KMS-11 (cell line): ENCODE data around the gene MEIOSIN.

Experiments used
- H2AFZ ChIP-seq: fragments of 200-600 bp; sonication (generic); 2 replicates; pipeline ENCODE4 v1.6.1; 2016; ENCODE audit warnings: antibody characterized with exemption, mixed run types, low read depth
- H3K27ac ChIP-seq: fragments of 200-600 bp; sonication (generic); 2 replicates; pipeline ENCODE4 v1.6.1; 2016; ENCODE audit warnings: mild to moderate bottlenecking, mixed run types
- H3K27me3 ChIP-seq: fragments of 200-600 bp; sonication (generic); 2 replicates; pipeline ENCODE4 v1.6.1; 2017; ENCODE audit warnings: mild to moderate bottlenecking, low read depth, mixed run types, moderate library complexity; ENCODE audit not compliant: insufficient read depth
- H3K36me3 ChIP-seq: fragments of 200-600 bp; sonication (generic); 2 replicates; pipeline ENCODE4 v1.6.1; 2017; ENCODE audit warnings: mild to moderate bottlenecking, mixed run types; ENCODE audit not compliant: insufficient read depth
- H3K4me1 ChIP-seq: fragments of 200-600 bp; sonication (generic); 2 replicates; pipeline ENCODE4 v1.6.1; 2016; ENCODE audit warnings: mild to moderate bottlenecking, low read depth, mixed run types; ENCODE audit not compliant: poor library complexity, severe bottlenecking
- H3K4me2 ChIP-seq: fragments of 200-600 bp; sonication (generic); 2 replicates; pipeline ENCODE4 v1.7.0; 2016; ENCODE audit warnings: mild to moderate bottlenecking, mixed run types
- H3K4me3 ChIP-seq: fragments of 200-600 bp; sonication (generic); IDR thresholded peaks from 2 replicates; pipeline ENCODE4 v1.6.1; 2017; ENCODE audit warnings: low read depth, low read length, mixed read lengths; ENCODE audit not compliant: insufficient read depth
- H3K79me2 ChIP-seq: fragments of 200-600 bp; sonication (generic); 2 replicates; pipeline ENCODE4 v1.6.1; 2016; ENCODE audit warnings: low read depth, mixed run types; ENCODE audit not compliant: insufficient read depth
- H3K9ac ChIP-seq: fragments of 200-600 bp; sonication (generic); 2 replicates; pipeline ENCODE4 v1.6.1; 2016; ENCODE audit warnings: mild to moderate bottlenecking, mixed run types
- H4K20me1 ChIP-seq: fragments of 200-600 bp; sonication (generic); 2 replicates; pipeline ENCODE4 v1.6.1; 2016; ENCODE audit warnings: mild to moderate bottlenecking, mixed run types; ENCODE audit not compliant: insufficient read depth
- TF ChIP-seq, protein P1 (sequence below): fragments of 200-600 bp; sonication (generic); conservative IDR thresholded peaks from 2 replicates; pipeline ENCODE4 v1.6.1; 2017; ENCODE audit warnings: low read depth, mild to moderate bottlenecking, antibody characterized with exemption, low read length, moderate library complexity, mixed read lengths

The MEIOSIN gene

DNA sequence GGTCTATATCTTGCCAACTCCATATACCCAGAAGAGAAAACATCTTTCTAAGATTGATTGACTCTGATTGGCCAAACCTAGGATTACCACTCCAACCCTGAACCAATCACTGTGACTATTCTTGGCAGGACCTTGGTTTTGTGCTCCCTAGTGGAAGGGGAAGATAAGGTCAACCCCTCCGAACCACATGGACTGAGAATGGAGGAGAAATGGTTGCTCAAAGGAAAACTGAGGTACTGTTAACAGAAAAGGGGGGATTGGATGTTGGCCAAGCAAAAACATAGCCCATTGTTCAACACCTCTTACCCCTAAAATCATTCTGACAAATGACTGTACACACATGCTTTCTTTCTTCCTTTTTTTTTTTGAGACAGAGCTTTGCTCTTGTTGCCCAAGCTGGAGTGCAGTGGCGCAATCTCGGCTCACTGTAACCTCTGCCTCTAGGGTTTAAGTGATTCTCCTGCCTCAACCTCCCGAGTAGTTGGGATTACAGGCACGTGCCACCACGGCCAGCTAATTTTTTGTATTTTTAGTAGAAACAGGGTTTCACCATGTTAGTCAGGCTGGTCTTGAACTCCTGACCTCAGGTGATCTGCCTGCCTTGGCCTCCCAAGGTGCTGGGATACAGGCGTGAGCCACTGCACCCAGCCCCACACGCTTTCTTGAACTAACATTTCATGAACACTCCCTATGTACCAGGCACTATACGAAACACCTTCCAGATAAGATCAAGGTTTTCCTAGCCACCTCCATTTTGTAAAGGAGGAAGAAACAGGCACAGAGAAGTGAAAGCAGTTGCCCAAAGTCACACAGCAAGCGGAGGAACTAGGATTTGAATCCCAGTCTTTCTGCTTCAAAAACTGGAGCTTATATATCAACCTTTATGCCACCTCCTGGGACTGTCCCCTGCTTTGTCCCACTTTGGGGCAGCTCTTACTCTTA is 6.5 kb downstream of the MEIOSIN start:
- Histone ChIP-seq H3K4me1 (no peaks in the 10 kb centered on the region), H3K79me2 (no peaks in the 10 kb centered on the region), H4K20me1 (no peaks in the 10 kb centered on the region), H3K4me2 (no peak overlapping the region), H3K4me3 (no peak overlapping the region), H3K27ac (no peak overlapping the region), H3K27me3 (peaks cover 10% of the 10 kb centered on the region; the same call in 1 of the 2 replicates), H3K9ac (no peak overlapping the region), H2AFZ (no peak overlapping the region), H3K36me3 (no peaks in the 10 kb centered on the region)
- TF ChIP-seq, protein P1, sequence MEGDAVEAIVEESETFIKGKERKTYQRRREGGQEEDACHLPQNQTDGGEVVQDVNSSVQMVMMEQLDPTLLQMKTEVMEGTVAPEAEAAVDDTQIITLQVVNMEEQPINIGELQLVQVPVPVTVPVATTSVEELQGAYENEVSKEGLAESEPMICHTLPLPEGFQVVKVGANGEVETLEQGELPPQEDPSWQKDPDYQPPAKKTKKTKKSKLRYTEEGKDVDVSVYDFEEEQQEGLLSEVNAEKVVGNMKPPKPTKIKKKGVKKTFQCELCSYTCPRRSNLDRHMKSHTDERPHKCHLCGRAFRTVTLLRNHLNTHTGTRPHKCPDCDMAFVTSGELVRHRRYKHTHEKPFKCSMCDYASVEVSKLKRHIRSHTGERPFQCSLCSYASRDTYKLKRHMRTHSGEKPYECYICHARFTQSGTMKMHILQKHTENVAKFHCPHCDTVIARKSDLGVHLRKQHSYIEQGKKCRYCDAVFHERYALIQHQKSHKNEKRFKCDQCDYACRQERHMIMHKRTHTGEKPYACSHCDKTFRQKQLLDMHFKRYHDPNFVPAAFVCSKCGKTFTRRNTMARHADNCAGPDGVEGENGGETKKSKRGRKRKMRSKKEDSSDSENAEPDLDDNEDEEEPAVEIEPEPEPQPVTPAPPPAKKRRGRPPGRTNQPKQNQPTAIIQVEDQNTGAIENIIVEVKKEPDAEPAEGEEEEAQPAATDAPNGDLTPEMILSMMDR: no peak

DNA sequence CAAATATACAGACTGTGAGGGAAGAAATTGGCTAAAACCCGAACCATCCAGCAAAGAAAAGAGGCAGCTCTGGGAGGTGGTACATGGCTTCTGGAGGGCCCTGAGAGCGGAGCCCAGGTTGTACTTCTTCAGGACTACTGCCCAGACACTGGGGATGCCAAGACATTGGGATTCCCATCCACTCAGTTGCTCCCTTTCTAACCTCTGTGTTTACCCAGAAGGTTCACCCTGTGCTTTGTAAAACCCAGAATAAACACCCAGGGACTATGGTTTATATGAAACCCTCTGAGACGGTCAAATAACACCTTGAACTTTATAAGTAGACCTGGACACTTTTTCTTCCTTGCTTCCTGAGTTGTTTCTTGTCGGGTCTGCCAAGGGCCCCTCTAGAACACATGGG is 9.7 kb downstream of the MEIOSIN start:
- H2AFZ ChIP-seq: no peak overlapping the region
- no peak overlapping the region for H3K27ac ChIP-seq
- H3K9ac ChIP-seq: no peak overlapping the region
- H3K4me2 ChIP-seq: no peak overlapping the region
- H3K36me3 ChIP-seq: no peaks in the 10 kb centered on the region
- TF ChIP-seq, protein P1: no peak
- no peaks in the 10 kb centered on the region for H3K79me2 ChIP-seq
- no peaks in the 10 kb centered on the region for H4K20me1 ChIP-seq
- H3K27me3 ChIP-seq: peaks cover 19% of the 10 kb centered on the region; the same call in 1 of the 2 replicates
- no peaks in the 10 kb centered on the region for H3K4me1 ChIP-seq
- no peak overlapping the region for H3K4me3 ChIP-seq

DNA sequence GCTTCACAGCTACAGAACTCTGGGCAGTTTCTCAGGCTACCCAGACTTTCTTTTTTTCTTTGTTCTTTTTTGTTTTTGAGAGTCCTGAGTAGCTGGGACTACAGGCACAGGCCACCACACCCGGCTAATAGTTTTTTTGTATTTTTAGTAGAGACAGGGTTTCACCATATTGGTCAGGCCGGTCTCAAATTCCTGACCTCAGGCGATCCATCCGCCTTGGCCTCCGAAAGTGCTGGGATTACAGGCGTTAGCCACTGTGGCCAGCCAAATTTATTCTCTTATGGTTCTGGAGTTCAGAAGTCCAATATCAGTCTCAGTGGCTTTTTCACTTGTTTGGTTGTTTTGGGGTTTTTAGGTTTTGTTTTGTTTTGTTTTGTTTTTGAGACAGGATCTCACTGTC is 12.4 kb downstream of the MEIOSIN start:
- Histone ChIP-seq H3K36me3 (no peaks in the 10 kb centered on the region), H4K20me1 (no peaks in the 10 kb centered on the region), H3K4me2 (no peak overlapping the region), H3K9ac (no peak overlapping the region), H3K27ac (no peak overlapping the region), H3K4me1 (no peaks in the 10 kb centered on the region), H2AFZ (no peak overlapping the region), H3K27me3 (peaks cover 19% of the 10 kb centered on the region; the same call in 1 of the 2 replicates), H3K79me2 (no peaks in the 10 kb centered on the region), H3K4me3 (no peak overlapping the region)
- TF ChIP-seq, protein P1: no peak

DNA sequence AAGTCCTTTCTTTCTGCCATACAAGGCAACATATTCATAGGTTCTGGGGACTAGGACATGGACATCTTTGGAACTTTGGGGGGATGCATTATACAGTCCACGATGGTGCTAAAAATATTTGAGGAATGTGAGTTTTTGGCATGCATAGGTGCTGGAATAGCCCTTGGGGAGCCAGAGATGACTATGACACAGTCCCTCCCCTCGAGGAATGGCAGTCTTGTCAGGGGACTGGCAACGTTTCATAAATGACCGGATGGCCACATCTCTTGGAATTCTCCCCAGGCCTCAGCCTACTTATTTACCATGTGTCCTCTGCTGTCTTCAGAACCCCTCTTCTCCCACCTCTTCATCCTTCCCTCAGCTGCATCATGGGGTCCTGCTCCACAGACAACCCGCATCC is 13.6 kb downstream of the MEIOSIN start:
- no peak overlapping the region for H2AFZ ChIP-seq
- H4K20me1 ChIP-seq: no peaks in the 10 kb centered on the region
- no peaks in the 10 kb centered on the region for H3K36me3 ChIP-seq
- no peaks in the 10 kb centered on the region for H3K79me2 ChIP-seq
- TF ChIP-seq, protein P1: no peak
- H3K9ac ChIP-seq: no peak overlapping the region
- no peak overlapping the region for H3K4me3 ChIP-seq
- H3K4me1 ChIP-seq: no peaks in the 10 kb centered on the region
- H3K4me2 ChIP-seq: no peak overlapping the region
- peaks cover 19% of the 10 kb centered on the region; the same call in 1 of the 2 replicates for H3K27me3 ChIP-seq
- H3K27ac ChIP-seq: no peak overlapping the region
